CD14-positive monocyte (primary cell): ENCODE measurements around the gene PDILT. TPM values are rescaled to one million over a fixed set of nuclear protein-coding genes. Genes with fewer than 3 reads are reported as not detected.
"Not testable (repeated sequence)": the region's sequence is repeated elsewhere in the genome, so short reads cannot be mapped to it uniquely, and the experiment has no call there.

Experiments used
- DNase-seq, 3 donors: peaks; one replicate each; pipeline ENCODE4 v3.0.0-alpha.2; 2011 to 2022
- H2AFZ ChIP-seq: 2 replicates; pipeline ENCODE4 v1.6.0; 2012; ENCODE audit warnings: mild to moderate bottlenecking, low read depth, low read length, inconsistent platforms; ENCODE audit not compliant: insufficient read depth, poor library complexity, severe bottlenecking
- H3K27ac ChIP-seq, 2 donors: 1 replicate in 1 of 2; 2 replicates in 1 of 2; pipeline ENCODE4 v1.5.1; 2012 to 2013; ENCODE audit warnings: low read length in 2 of 2, control low read depth in 1 of 2, inconsistent platforms in 1 of 2, low read depth in 1 of 2, mild to moderate bottlenecking in 1 of 2
- H3K27me3 ChIP-seq, 2 donors: one replicate each; pipeline versions ENCODE4 v1.6.0 to v1.6.1; 2011 to 2013; ENCODE audit warnings: low read length in 2 of 2; ENCODE audit not compliant: control insufficient read depth in 2 of 2, insufficient read depth in 2 of 2
- H3K36me3 ChIP-seq, 2 donors: replicated peaks in 1 of 2; 1 replicate in 1 of 2; 2 replicates in 1 of 2; pipeline versions ENCODE4 v1.5.1 to v1.6.1; 2012 to 2013; ENCODE audit warnings: low read length in 2 of 2, control low read depth in 1 of 2, inconsistent platforms in 1 of 2, mild to moderate bottlenecking in 1 of 2; ENCODE audit not compliant: insufficient read depth in 2 of 2, control insufficient read depth in 1 of 2
- H3K4me1 ChIP-seq, 2 donors: 1 replicate in 1 of 2; 2 replicates in 1 of 2; pipeline versions ENCODE4 v1.5.1 to v1.6.1; 2012 to 2013; ENCODE audit warnings: low read length in 2 of 2, control low read depth in 1 of 2, inconsistent platforms in 1 of 2, mild to moderate bottlenecking in 1 of 2, moderate library complexity in 1 of 2; ENCODE audit not compliant: insufficient read depth in 2 of 2, control insufficient read depth in 1 of 2
- H3K4me2 ChIP-seq: replicated peaks from 2 replicates; pipeline ENCODE3; 2012; ENCODE audit warnings: low read length, moderate library complexity, mild to moderate bottlenecking; ENCODE audit not compliant: poor library complexity, severe bottlenecking; ENCODE audit errors: extremely low read depth
- H3K4me3 ChIP-seq, 3 experiments: fragments of 200-600 bp in 1 of 3; sonication (generic) in 1 of 3; replicated peaks in 1 of 3; 1 replicate in 2 of 3; 2 replicates in 1 of 3; pipeline ENCODE4 v1.5.1; 2011 to 2013; ENCODE audit warnings: low read length in 3 of 3, mild to moderate bottlenecking in 3 of 3, control low read depth in 2 of 3, low read depth in 2 of 3, inconsistent platforms in 1 of 3, moderate library complexity in 1 of 3
- H3K79me2 ChIP-seq: 2 replicates; pipeline ENCODE4 v1.6.0; 2012; ENCODE audit warnings: mild to moderate bottlenecking, control low read depth, inconsistent platforms, low read length, moderate library complexity; ENCODE audit not compliant: insufficient read depth
- H3K9ac ChIP-seq: 2 replicates; pipeline ENCODE4 v1.6.0; 2017; ENCODE audit warnings: low read length, mild to moderate bottlenecking; ENCODE audit not compliant: insufficient read depth, poor library complexity, severe bottlenecking
- H3K9me3 ChIP-seq, 2 donors: replicated peaks in 1 of 2; 1 replicate in 1 of 2; 2 replicates in 1 of 2; pipeline versions ENCODE4 v1.5.1 to v1.6.1; 2012 to 2013; ENCODE audit warnings: low read length in 2 of 2, control low read depth in 1 of 2; ENCODE audit not compliant: control insufficient read depth in 1 of 2, insufficient read depth in 1 of 2
- H4K20me1 ChIP-seq: 2 replicates; pipeline ENCODE4 v1.6.0; 2012; ENCODE audit warnings: mild to moderate bottlenecking, low read length, control low read depth, moderate library complexity; ENCODE audit not compliant: insufficient read depth
- H3K27ac Mint-ChIP-seq, 7 donors: one replicate each; pipeline ENCODE4 v1.8.0; 2020; ENCODE audit warnings: mild to moderate bottlenecking in 7 of 7, mixed read lengths in 7 of 7, moderate library complexity in 6 of 7, inconsistent platforms in 2 of 7
- H3K27me3 Mint-ChIP-seq, 3 donors: one replicate each; pipeline ENCODE4 v1.8.0; 2021 to 2022; ENCODE audit warnings: low read depth in 3 of 3, mild to moderate bottlenecking in 3 of 3, mixed read lengths in 3 of 3, moderate library complexity in 3 of 3, inconsistent platforms in 1 of 3
- H3K36me3 Mint-ChIP-seq, 2 donors: one replicate each; pipeline ENCODE4 v1.8.0; 2020; ENCODE audit warnings: mixed read lengths in 2 of 2, inconsistent platforms in 1 of 2, mild to moderate bottlenecking in 1 of 2
- H3K4me1 Mint-ChIP-seq: one replicate; pipeline ENCODE4 v1.8.0; 2020; ENCODE audit warnings: mild to moderate bottlenecking, mixed read lengths
- H3K4me3 Mint-ChIP-seq, 2 donors: one replicate each; pipeline ENCODE4 v1.8.0; 2020; ENCODE audit warnings: mild to moderate bottlenecking in 2 of 2, mixed read lengths in 2 of 2, moderate library complexity in 1 of 2
- H3K9me3 Mint-ChIP-seq, 7 donors: one replicate each; pipeline ENCODE4 v1.8.0; 2020 to 2022; ENCODE audit warnings: mixed read lengths in 7 of 7, mild to moderate bottlenecking in 6 of 7, moderate library complexity in 6 of 7, inconsistent platforms in 2 of 7
- WGBS: methylation state at CpG from one replicate; pipeline ENCODE4 v1.1.5; 2013; ENCODE audit warnings: missing lambda C conversion rate; ENCODE audit not compliant: insufficient coverage; 5-methylcytosine and 5-hydroxymethylcytosine counted together
- intact Hi-C, 2 donors: fragments of 100-400 bp; cut with micrococcal nuclease; formaldehyde crosslinking; loops; one replicate each; pipeline versions ENCODE4 v1.15.0 to v1.15.1; 2023
- polyA plus RNA-seq, 3 donors: library from polyadenylated mRNA; depleted of rRNA in 1 of 3; unstranded in 2 of 3; stranded (reverse) in 1 of 3; fragments of 300-500 nt in 2 of 3; fragments of >200 nt in 1 of 3; fragmentation: Illumina TruSeq in 2 of 3; gene quantifications; 1 replicate in 2 of 3; 2 replicates in 1 of 3; pipeline ENCODE4 v1.2.3, GENCODE V29; 2012 to 2021
- TF ChIP-seq, protein P1 (sequence below): fragments of 200-600 bp; IDR thresholded peaks from one replicate; pipeline ENCODE4 v1.8.0; 2022; ENCODE audit warnings: antibody characterized with exemption, mild to moderate bottlenecking

PDILT gene
- polyA plus RNA-seq, 3 donors = not detected

DNA sequence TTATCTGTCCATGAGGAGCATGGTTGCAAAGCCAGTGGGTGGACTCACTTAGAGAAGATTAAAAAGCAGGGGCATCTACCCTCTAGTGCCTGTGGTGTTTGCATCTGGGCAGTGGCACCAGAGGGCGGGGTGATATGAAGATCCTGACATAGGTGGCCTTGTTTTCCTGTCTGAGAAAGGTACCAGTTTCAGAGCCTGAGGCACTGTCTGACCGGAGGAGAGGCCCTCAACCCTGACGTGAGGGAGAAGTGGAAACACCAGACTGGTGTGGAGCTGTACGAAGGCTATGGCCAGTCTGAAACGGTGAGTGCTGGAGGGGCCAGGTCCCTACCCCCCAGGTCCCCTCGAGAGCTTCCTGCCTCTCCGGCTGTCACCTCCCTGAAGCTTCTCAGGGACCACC, 25.0 kb upstream of the PDILT start:
- intact Hi-C loops, H3K27ac Mint-ChIP-seq, H3K79me2 ChIP-seq: not testable (repeated sequence)

DNA sequence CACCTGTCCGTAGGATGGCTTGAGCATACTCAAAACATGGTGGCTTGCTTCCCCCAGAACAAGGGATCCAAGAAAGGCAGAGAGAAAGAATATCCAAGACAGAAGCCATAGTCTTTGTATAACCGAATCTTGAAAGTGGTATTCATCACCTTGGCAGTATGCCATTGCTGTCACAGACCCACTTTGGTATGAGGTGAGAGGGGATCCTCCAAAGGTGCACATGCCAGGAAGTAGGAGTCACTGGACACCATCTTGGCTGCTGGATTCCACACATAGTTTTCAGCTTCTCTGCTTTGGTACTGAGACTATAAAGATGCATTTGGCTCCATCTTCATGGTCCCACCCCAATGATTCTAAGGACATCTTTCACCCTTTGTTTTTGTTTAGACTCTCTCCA, 22.9 kb upstream of the PDILT start:
- H2AFZ ChIP-seq, H3K4me3 Mint-ChIP-seq, H3K9me3 Mint-ChIP-seq, H3K27ac ChIP-seq, intact Hi-C loops, H3K4me1 ChIP-seq, DNase-seq, H3K4me1 Mint-ChIP-seq, H3K36me3 ChIP-seq, H3K9ac ChIP-seq, H3K9me3 ChIP-seq, H3K4me2 ChIP-seq, H3K4me3 ChIP-seq, H3K36me3 Mint-ChIP-seq, H3K79me2 ChIP-seq, H4K20me1 ChIP-seq, H3K27me3 ChIP-seq, H3K27me3 Mint-ChIP-seq: not testable (repeated sequence)
- H3K27ac Mint-ChIP-seq = peak overlapping the region in 1 of 7 donors; percentile 33
- 83% methylated on average over 1 of the region's 2 CpGs for WGBS

More for the DNA sequence above, 25.0 kb upstream of the PDILT start:
- not testable (repeated sequence) for H2AFZ ChIP-seq, H3K4me1 Mint-ChIP-seq, H3K36me3 Mint-ChIP-seq, DNase-seq, H3K9me3 ChIP-seq, H3K4me3 ChIP-seq, H3K9me3 Mint-ChIP-seq, H4K20me1 ChIP-seq, H3K27me3 ChIP-seq, H3K27me3 Mint-ChIP-seq, H3K4me3 Mint-ChIP-seq, H3K4me1 ChIP-seq, H3K9ac ChIP-seq, H3K27ac ChIP-seq, H3K36me3 ChIP-seq, H3K4me2 ChIP-seq
- WGBS = 95% methylated on average over 6 of the region's 7 CpGs

GRCh38 chr16:20424129-20424866, 19.8 kb upstream of the PDILT start:
- Histone ChIP-seq H4K20me1 (no peaks in the 10 kb centered on the region), H3K36me3 (no peaks in the 10 kb centered on the region), H3K27ac (no peak overlapping the region), H3K4me1 (no peaks in the 10 kb centered on the region), H3K9me3 (no peaks in the 10 kb centered on the region), H3K9ac (no peak overlapping the region), H3K27me3 (no peaks in the 10 kb centered on the region), H3K79me2 (no peaks in the 10 kb centered on the region), H3K4me2 (no peak overlapping the region), H3K4me3 (no peak overlapping the region), H2AFZ (no peak overlapping the region)
- TF ChIP-seq, protein P1, sequence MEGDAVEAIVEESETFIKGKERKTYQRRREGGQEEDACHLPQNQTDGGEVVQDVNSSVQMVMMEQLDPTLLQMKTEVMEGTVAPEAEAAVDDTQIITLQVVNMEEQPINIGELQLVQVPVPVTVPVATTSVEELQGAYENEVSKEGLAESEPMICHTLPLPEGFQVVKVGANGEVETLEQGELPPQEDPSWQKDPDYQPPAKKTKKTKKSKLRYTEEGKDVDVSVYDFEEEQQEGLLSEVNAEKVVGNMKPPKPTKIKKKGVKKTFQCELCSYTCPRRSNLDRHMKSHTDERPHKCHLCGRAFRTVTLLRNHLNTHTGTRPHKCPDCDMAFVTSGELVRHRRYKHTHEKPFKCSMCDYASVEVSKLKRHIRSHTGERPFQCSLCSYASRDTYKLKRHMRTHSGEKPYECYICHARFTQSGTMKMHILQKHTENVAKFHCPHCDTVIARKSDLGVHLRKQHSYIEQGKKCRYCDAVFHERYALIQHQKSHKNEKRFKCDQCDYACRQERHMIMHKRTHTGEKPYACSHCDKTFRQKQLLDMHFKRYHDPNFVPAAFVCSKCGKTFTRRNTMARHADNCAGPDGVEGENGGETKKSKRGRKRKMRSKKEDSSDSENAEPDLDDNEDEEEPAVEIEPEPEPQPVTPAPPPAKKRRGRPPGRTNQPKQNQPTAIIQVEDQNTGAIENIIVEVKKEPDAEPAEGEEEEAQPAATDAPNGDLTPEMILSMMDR = no peak
- DNase-seq = no peak
- H3K27me3 Mint-ChIP-seq = peaks cover 0 to 4% (median 0%) of the 10 kb centered on the region in 3 donors
- WGBS = 71% methylated on average over 1 of the region's 2 CpGs
- H3K27ac Mint-ChIP-seq = no peak overlapping the region
- intact Hi-C loops = no loop called here
- no peak overlapping the region for H3K4me3 Mint-ChIP-seq
- H3K9me3 Mint-ChIP-seq = peaks cover 0 to 2% (median 0%) of the 10 kb centered on the region in 7 donors
- no peaks in the 10 kb centered on the region for H3K4me1 Mint-ChIP-seq
- no peaks in the 10 kb centered on the region for H3K36me3 Mint-ChIP-seq

DNA sequence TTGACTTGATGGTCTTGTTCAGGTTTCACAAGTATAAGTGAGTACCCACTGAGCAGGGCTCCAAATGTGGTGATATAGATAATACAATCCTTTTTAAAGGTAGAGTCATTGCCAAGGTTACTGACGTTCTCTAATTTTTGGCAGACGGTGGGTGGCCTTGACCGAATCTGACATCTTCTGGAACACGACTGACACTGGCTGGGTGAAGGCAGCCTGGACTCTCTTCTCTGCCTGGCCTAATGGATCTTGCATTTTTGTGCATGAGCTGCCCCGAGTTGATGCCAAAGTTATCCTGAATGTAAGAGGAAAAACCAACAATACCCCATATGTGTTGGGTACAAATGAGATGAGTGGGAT, 19.2 kb upstream of the PDILT start:
- intact Hi-C loops, H3K4me3 ChIP-seq, H2AFZ ChIP-seq, DNase-seq, H3K4me1 ChIP-seq, H3K9me3 Mint-ChIP-seq, H4K20me1 ChIP-seq, H3K36me3 Mint-ChIP-seq, H3K79me2 ChIP-seq, H3K4me1 Mint-ChIP-seq, H3K4me2 ChIP-seq, H3K9ac ChIP-seq, H3K4me3 Mint-ChIP-seq, H3K27me3 Mint-ChIP-seq, H3K36me3 ChIP-seq, H3K27me3 ChIP-seq, H3K27ac Mint-ChIP-seq, H3K9me3 ChIP-seq, H3K27ac ChIP-seq: not testable (repeated sequence)
- 94% methylated on average over 4 of the region's 5 CpGs for WGBS
